HG03064 (cell line): Measurements from ENCODE around the gene DNAAF1.
"Not testable (repeated sequence)": the region's sequence is repeated elsewhere in the genome, so short reads cannot be mapped to it uniquely, and the experiment has no call there.

Experiments used
- ATAC-seq: cut with Tn5 transposase; IDR thresholded peaks from one replicate; pipeline ENCODE4 v1.9.1; 2021; ENCODE audit warnings: low read depth; ENCODE audit not compliant: unreplicated experiment

The DNAAF1 gene

DNA sequence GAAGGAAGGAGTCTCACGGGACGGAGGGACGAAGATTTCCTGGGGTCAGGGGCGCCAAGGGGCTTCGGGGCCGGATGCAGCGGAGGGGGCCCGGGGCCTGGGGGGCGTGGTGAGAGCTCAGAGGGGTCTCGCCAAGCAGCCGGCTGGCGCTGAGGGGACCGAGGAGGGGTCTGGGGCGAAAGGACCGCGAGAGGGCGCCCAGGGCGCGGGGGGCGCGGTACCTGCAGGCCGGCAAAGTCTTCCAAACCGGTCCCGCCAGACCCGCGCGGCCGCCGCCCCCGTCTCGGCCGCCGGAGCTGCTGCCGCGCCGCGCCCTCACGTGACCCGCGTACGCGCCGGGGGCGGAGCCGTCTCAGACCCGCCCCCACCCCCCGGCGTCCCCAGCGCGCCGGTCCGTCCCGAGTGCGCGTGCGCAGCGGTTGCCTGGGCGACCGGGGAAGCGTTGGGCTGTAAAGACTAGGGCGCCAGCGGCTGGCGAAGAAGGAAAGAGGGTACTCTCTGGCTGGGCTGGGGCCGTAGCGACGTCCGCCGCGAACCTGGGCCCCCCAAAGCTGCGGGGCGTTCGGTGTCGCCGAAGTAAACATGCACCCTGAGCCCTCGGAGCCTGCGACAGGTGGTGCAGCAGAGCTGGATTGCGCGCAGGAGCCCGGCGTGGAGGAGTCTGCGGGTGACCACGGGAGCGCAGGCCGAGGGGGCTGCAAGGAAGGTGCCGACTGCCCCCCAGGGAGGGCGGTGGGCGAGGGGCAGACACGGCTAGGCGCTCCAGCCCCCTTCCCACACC, at the start of gene DNAAF1, which contains the start of gene HSDL1:
DNAAF1 (plus strand) TSS at position 450 of the 781 bp plus-strand sequence; CDS start at position 583, 133 bp downstream.
HSDL1 (minus strand) TSS at position 319 of the 781 bp plus-strand sequence. CDS start 13,856 bp downstream, outside the sequence.
- ATAC-seq = peak; percentile 82

- ATAC-seq = no peak
Observed at GRCh38 chr16:84095466-84095865, 49.6 kb upstream of the DNAAF1 start.

GRCh38 chr16:84096447-84097005, 48.6 kb upstream of the DNAAF1 start:
- no peak for ATAC-seq

DNA sequence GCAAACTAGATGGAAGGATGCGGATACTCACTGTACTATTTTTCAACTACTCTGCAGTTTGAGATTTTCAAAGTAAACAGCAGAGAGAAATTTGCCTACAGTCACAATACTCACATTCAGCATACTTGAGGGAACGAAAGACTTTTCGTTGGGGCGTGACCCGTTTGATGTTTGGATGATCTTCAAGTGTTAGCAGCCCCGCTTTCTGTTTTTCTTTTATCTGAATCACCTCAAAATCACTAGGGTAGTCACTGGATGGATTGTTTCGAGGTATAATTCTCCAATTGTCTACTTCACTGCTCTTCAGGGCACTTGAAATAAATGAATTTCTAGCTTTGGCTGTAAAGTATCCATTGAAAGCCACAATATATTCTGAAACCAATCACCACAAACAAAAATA, 46.2 kb upstream of the DNAAF1 start:
- no peak for ATAC-seq

DNA sequence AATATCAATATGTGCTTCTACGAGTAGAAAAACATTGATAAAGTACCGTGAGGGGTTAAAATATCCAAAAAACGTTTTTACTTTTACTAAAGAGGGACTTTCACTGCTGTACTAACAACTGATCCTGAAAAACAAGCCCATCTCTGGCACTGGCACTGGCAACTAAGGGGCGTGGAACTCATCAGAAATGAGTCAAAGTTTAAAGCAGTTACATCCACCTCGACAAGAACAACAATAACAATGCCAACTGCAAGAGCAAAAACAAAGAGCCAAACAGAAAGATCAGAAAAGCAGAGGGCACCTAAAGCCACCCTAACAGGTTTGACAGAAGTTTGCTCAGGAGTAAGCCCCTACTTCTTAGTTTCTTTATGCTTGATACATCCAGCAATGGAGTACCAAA, 41.4 kb upstream of the DNAAF1 start:
- no peak for ATAC-seq

DNA sequence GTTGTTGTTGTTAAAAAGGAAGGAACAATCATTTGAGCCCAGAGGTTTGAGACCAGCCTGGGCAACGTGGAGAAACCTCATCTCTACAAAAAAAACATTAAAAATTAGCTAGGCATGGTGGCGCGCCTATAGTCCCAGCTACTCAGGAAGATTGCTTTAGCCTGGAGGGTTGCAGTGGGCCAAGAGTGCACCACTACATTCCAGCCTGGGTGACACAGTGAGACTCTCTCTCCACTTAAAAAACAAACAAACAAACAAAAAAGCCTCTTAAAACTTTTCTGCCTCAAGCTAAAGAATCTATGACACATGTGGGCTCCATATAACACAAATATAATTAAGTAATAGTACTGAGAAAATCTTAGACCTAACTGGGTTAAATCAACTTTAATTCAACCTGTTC, 40.9 kb upstream of the DNAAF1 start:
- no peak for ATAC-seq

DNA sequence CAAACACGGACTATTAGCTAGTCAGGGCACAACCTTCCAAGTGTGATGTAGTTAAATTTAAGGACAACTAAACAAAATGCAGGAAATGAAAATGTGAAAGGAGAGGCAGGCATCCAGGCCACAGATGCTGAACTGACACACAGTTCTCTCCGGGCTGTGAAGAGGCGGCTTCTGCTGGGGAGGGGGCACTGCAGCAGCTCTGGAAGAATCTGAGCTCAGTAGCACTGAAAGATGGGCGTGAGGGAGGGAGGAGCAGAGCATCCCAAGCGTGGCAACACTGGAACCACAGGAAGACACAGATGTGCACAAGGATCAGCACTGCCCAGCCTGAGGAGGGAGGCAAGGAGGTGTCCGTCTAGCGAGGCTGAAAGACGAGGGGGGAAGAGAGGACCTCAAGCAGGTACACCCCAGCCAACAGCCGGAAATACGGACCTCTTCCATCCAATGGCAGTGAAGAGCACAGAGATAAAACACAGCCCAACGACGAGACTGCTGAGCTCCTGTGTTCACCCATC, 39.8 kb upstream of the DNAAF1 start:
- ATAC-seq = no peak

DNA sequence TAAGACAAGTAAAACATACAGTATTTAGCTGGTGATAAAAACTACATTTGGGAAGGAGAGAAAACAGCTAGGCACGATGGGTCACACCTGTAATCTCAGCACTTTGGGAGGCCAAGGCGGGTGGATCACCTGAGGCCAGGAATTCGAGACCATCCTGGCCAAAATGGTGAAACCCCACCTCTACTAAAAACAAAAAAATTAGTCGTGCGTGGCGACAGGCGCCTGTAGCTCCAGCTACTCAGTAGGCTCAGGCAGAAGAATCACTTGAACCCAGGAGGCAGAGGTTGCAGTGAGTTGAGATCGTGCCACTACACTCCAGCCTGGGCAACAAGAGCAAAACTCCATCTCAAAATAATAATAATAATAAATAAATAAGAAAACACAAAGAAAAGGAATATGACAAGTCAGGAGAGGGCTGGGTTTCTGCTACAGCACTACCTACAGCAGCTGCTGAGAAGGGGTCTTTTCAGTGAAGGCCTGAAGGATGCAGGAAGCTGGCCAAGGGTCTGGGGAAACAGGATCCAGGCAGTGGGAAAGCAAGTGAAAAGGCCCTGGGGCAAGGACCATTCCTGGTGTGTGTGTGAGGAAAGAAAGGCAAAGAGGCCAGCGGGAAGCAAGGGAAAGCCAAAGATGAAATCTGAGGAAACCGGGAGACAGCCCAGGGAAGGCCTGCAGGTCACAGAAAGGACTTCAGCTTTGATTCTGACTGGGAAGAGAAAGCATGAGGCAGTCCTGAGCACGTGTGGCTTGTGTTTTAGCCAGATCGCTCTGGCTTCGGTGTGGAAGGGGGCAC, 39.0 kb upstream of the DNAAF1 start:
- no peak for ATAC-seq

DNA sequence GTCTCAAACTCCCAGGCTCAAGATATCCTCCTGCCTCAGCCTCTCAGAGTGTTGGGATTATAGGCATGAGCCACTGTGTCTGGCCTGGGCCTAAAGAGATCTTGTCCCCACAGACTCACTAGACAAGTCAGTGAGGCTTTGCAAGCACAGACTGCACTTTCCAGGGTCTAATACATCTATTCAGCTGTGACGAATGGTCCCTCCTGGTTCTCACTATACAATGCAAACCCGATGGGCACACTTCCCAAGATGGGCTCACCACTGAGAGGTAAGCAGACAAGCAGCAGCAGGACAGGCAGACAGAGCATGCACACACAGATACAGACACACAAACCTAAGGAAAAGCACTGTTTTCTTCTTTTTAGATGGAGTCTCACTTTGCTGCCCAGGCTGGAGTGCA, 37.2 kb upstream of the DNAAF1 start:
- no peak for ATAC-seq

- ATAC-seq = no peak
Observed at GRCh38 chr16:84109598-84110335, 35.3 kb upstream of the DNAAF1 start.

- ATAC-seq = no peak
Observed at GRCh38 chr16:84110527-84110926, 34.6 kb upstream of the DNAAF1 start.

DNA sequence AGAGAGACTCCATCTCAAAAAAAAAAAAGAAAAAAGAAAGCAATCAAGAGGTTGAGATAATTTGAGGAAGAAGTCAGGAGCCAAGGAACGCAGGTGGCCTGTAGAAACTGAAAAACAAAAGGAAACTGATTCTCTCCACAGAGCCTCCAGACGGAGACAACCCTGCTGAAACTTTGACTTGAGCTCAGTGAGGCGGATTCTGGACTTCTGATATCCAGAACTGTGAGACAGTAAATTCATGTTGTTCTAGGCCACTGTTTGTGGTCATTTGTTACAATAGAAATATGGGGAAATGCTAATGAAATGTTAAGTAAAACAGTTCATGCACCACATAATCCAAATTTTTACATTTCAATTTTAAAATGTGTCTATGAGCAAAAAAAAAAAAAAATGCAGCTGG, 33.6 kb upstream of the DNAAF1 start:
- ATAC-seq = no peak

DNA sequence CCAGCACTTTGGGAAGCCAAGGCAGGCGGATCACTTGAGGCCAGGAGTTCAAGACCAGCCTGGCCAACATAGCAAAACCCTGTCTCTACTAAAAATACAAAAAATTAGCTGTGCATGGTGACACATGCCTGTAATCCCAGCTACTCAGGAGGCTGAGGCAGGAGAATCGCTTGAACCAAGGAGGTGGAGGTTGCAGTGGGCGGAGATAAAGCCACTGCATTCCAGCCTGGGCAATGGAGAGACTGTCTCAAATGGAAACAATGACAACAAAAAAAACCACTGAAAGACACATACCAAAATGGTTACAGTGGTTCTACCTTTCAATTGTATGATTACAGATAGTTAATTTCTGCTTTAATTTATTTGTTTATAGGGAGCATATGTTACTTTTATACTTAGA, 33.2 kb upstream of the DNAAF1 start:
- ATAC-seq = not testable (repeated sequence)

- ATAC-seq = peak; percentile 46
Observed at GRCh38 chr16:84115919-84116719, 29.0 kb upstream of the DNAAF1 start.

DNA sequence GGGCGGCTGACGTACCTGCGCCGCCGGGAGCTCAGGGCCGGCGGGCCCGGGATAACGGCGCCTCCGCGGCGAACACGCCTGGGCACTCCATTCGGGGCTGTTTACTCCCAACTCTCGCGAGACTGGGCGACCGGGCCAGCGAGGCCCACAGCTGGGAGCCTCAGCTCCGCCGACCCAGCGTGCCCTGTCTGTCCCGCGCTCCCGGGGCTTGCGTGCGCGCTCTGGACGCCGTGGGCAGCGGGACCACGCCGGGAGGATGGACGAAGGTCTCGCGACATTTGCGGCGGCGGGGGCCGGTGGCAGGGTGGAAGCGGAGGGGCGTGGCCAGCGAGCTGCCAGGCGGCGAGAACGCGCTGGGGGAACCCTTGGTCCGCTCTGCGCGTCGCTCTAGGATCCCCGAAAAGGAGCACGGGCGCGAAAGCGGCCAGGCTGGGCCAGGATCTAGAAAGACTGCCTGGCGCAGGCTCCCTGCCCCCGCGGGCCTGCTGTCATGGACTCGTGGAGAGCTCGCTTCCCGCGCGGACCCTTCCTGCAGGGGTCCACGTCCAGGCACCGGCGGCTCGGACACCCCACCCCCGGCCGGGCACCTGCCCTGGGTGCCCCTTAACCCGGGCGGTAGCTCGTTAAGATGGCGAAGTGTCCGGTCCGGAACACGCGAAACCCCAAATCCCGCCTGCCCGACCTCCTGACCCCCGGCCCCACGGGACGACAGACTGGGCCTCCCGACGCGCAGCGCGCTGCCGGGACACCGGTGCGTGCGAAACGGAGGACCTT, 28.2 kb upstream of the DNAAF1 start, which contains the start of gene MBTPS1:
MBTPS1 (minus strand) TSS at position 223 of the 774 bp plus-strand sequence. CDS start 15,159 bp downstream, outside the sequence.
- ATAC-seq = peak; percentile 87

- ATAC-seq = peak; percentile 13
Observed at GRCh38 chr16:84117494-84117843, 27.6 kb upstream of the DNAAF1 start.

- ATAC-seq = not testable (repeated sequence)
Observed at GRCh38 chr16:84118315-84118714, 26.8 kb upstream of the DNAAF1 start.

DNA sequence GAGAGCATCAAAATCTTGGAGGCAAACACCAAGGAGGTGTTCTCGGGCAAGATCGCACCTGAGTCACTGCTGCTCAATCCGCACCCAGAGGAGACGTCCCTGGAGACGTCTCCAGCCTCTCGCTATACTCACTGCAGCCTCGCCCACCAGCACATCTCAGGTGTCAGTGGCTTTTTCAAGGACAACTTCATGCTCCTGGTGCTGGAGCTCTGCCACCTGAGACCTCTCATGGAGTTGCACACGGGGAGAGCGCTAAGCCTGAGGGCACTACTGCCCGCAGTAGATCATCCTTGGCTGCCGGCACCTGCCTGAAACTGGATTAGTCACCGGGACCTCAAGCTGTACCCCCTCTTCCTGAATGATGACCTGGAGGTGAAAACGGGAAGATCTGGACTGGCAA, 25.7 kb upstream of the DNAAF1 start:
- no peak for ATAC-seq

DNA sequence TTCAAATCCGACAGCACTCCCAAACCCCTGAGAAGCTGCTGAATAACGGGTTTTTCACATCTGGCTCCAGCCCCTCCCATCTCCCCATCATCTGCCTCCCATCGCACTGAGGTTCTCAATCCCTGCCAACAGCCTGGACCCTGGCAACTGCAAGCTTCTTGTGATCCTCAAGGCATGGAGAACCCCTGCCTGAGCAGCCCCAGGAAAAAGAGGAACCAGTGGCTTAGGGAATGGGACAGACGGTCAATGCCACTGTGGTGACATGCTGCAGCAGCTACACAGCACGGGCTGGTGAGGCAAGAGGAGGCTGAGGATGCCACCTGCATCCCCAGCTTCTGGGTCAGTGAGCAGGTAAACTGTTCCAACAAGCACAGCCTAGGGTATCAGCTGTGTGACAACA, 25.1 kb upstream of the DNAAF1 start:
- no peak for ATAC-seq
